Left ventricle myocardium inferior (tissue), 1 donor: ENCODE data around the gene ITIH3. TPM values are rescaled to one million over a fixed set of nuclear protein-coding genes. Genes with fewer than 3 reads are reported as not detected.

Experiments
- DNase-seq: peaks from one replicate; pipeline ENCODE4 v3.0.0-alpha.2; 2020
- H3K27ac ChIP-seq: fragments of 200-600 bp; replicated peaks from 2 replicates; pipeline ENCODE4 v1.8.0; 2021
- H3K27me3 ChIP-seq: fragments of 200-600 bp; 2 replicates; pipeline ENCODE4 v1.8.0; 2021; ENCODE audit warnings: low read depth
- H3K36me3 ChIP-seq: fragments of 200-600 bp; 2 replicates; pipeline ENCODE4 v1.8.0; 2021
- H3K4me1 ChIP-seq: fragments of 200-600 bp; 2 replicates; pipeline ENCODE4 v1.8.0; 2021
- H3K4me3 ChIP-seq: fragments of 200-600 bp; 2 replicates; pipeline ENCODE4 v1.8.0; 2021; ENCODE audit warnings: mild to moderate bottlenecking, moderate library complexity
- H3K9me3 ChIP-seq: fragments of 200-600 bp; replicated peaks from 2 replicates; pipeline ENCODE4 v1.8.0; 2021
- intact Hi-C: fragments of 100-400 bp; cut with micrococcal nuclease; formaldehyde crosslinking; loops from one replicate; pipeline ENCODE4 v1.11.0; 2022
- microRNA-seq: library from miRNA; unstranded; fragments of <30 nt; microRNA quantifications from one replicate; pipeline ENCODE4 v1.2.0, GENCODE V29; 2020
- total RNA-seq: library from RNA; stranded (reverse); fragmentation: NEBNext Ultra II Directional; extraction: Animal tissue kit (Norgen Biotek cat#: 25700); gene quantifications from one replicate; pipeline ENCODE4 v1.2.1, GENCODE V29; 2021
- TF ChIP-seq, protein P1 (sequence below): fragments of 200-600 bp; IDR thresholded peaks from 2 replicates; pipeline ENCODE4 v1.8.0; 2021; ENCODE audit warnings: antibody characterized with exemption, mild to moderate bottlenecking, borderline replicate concordance
- donor health status: DM: no; HTN: yes; CAD: no; lungs with severe emphysema.

Gene ITIH3
- total RNA-seq, 1 donor from 2014 or later, result 0.55 TPM

DNA sequence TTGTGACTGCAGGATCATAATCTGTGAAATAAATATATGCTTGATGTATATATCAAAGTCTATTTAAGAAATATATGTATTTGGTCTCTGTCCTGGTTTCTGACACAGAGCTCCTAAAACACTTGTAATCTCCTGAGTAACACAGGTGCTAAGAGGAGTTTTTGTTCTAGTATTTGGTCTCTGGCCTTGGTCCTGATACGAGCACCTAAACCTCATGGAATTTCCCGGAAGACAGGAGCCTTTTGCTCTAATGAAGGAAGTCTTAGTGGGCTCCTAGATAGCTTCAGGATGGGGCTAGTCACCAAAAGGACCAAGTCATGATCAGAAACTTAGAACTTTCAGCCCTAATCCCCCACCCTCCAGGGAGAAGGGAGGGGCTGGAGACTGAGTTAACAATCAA is 59.4 kb downstream of the ITIH3 start:
- no peaks in the 10 kb centered on the region for H3K9me3 ChIP-seq
- intact Hi-C loops, result no loop called here
- no peak for DNase-seq
- no peak overlapping the region for H3K27ac ChIP-seq
- TF ChIP-seq, protein P1, sequence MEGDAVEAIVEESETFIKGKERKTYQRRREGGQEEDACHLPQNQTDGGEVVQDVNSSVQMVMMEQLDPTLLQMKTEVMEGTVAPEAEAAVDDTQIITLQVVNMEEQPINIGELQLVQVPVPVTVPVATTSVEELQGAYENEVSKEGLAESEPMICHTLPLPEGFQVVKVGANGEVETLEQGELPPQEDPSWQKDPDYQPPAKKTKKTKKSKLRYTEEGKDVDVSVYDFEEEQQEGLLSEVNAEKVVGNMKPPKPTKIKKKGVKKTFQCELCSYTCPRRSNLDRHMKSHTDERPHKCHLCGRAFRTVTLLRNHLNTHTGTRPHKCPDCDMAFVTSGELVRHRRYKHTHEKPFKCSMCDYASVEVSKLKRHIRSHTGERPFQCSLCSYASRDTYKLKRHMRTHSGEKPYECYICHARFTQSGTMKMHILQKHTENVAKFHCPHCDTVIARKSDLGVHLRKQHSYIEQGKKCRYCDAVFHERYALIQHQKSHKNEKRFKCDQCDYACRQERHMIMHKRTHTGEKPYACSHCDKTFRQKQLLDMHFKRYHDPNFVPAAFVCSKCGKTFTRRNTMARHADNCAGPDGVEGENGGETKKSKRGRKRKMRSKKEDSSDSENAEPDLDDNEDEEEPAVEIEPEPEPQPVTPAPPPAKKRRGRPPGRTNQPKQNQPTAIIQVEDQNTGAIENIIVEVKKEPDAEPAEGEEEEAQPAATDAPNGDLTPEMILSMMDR, result no peak
- peaks cover 48% of the 10 kb centered on the region for H3K36me3 ChIP-seq
- H3K27me3 ChIP-seq, result no peaks in the 10 kb centered on the region
- H3K4me3 ChIP-seq, result no peak overlapping the region
- H3K4me1 ChIP-seq, result peaks cover 10% of the 10 kb centered on the region

DNA sequence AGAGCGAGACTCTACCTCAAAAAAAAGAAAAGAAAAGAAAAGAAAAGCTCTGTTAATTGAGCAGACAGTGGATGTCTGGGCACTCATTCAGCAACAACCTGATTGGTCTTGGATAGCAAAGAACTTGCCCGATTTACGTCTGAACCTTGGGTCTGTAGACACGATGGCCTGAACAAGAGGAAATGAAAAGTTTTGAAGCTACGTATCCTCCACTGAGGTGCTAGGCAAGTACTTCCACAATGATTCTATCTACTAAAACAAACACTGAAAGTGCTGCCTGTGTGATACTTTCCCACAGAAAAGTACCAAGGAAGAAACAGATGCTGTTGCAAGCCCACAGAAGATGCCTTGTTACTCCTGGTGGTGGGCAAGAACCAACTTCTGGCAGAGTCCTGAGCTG is 62.1 kb downstream of the ITIH3 start:
- Histone ChIP-seq H3K27ac (no peak overlapping the region), H3K27me3 (no peaks in the 10 kb centered on the region), H3K4me1 (peaks cover 10% of the 10 kb centered on the region), H3K9me3 (no peaks in the 10 kb centered on the region), H3K4me3 (no peak overlapping the region), H3K36me3 (peaks cover 26% of the 10 kb centered on the region)
- TF ChIP-seq, protein P1, result no peak
- intact Hi-C loops, result no loop called here
- no peak for DNase-seq

DNA sequence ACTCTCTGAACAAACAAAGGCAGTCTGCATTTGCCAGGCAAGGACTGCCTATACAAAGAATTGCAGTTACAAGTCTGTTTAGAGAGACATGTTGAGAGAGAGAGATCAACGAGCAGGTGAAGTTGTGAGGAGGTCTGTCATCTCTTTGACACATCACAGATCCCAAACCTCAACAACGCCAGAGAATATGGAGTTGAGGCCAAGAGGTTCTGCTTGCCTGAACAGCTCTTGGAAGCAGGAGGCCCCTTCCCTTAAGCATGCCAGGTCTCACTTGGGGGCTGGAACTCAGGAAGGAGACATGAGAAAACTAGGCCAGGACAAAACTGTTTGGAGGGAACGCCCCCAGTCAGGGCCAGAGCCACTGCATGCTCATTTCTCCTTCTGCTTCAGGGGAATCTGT is 62.5 kb downstream of the ITIH3 start:
- Histone ChIP-seq H3K27me3 (no peaks in the 10 kb centered on the region), H3K4me3 (no peak overlapping the region), H3K9me3 (no peaks in the 10 kb centered on the region), H3K4me1 (peaks cover 10% of the 10 kb centered on the region), H3K27ac (no peak overlapping the region), H3K36me3 (peaks cover 22% of the 10 kb centered on the region)
- TF ChIP-seq, protein P1, result no peak
- DNase-seq, result no peak
- intact Hi-C loops, result no loop called here

DNA sequence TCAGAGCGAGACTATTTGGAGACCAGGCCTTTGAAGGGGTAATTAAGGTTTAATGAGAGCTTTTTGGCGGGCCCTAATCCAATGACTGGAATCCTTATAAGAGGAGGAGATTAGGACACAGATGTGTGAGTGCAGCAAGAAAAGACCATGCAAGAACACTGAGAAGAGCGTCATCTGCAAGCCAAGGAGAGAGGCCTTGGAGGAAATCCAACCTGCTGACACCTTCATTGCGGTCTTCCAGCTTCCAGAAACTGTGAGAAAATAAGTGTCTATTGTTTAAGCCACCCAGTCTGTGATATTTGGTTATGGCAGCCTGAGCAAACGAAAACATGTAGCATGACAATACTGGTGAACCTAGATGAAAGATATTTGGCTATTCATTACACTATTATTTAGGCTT is 63.3 kb downstream of the ITIH3 start:
- intact Hi-C loops, result no loop called here
- H3K9me3 ChIP-seq, result no peaks in the 10 kb centered on the region
- peaks cover 14% of the 10 kb centered on the region for H3K36me3 ChIP-seq
- H3K4me1 ChIP-seq, result peaks cover 10% of the 10 kb centered on the region
- no peaks in the 10 kb centered on the region for H3K27me3 ChIP-seq
- TF ChIP-seq, protein P1, result no peak
- no peak overlapping the region for H3K4me3 ChIP-seq
- no peak overlapping the region for H3K27ac ChIP-seq
- DNase-seq, result no peak

Small RNAs within 50 kb of the gene (microRNA-seq; reads per million reads assigned to microRNA genes)
- gene MIR8064, result not detected

Other genes starting within 250 kb of the ITIH3 start
- 52.3 TPM for gene PBRM1, start 108.9 kb upstream of the ITIH3 start, total RNA-seq
- 26.8 TPM for gene GNL3, start 108.8 kb upstream of the ITIH3 start, total RNA-seq
- gene GLT8D1, start 89.0 kb upstream of the ITIH3 start, total RNA-seq, result 29.2 TPM
- 85.8 TPM for gene SPCS1, start 88.7 kb upstream of the ITIH3 start, total RNA-seq
- 17.7 TPM for gene NEK4, start 23.9 kb upstream of the ITIH3 start, total RNA-seq
- not detected for gene ITIH1, start 17.2 kb upstream of the ITIH3 start, total RNA-seq
- 5.0 TPM for gene ITIH4, start 35.9 kb downstream of the ITIH3 start, total RNA-seq
- 32.7 TPM for gene MUSTN1, start 40.2 kb downstream of the ITIH3 start, total RNA-seq
- 6.3 TPM for gene STIMATE, start 102.8 kb downstream of the ITIH3 start, total RNA-seq